Tongue (tissue), 2 donors: ENCODE data around the gene NRP1. TPM values are rescaled to one million over a fixed set of nuclear protein-coding genes. Genes with fewer than 3 reads are reported as not detected.

Experiments used
- small RNA-seq: library from RNA; depleted of rRNA; stranded (forward); fragments of <200 nt; gene quantifications from one replicate; pipeline ENCODE3, GENCODE V24; 2014; ENCODE audit warnings: low replicate concordance
- total RNA-seq: library from RNA; depleted of rRNA; stranded (reverse); fragments of >200 nt; gene quantifications from one replicate; pipeline ENCODE4 v1.2.3, GENCODE V29; 2014

The NRP1 gene
- total RNA-seq, 1 donor from 2014 or later = 172 TPM

Small RNA genes lying within 50 kb of the gene (small RNA-seq; reads per million reads assigned to genes)
- gene AL353600.1 (not detected), gene RN7SL398P (not detected)
